ENCODE data around the gene ASB16.

DNA sequence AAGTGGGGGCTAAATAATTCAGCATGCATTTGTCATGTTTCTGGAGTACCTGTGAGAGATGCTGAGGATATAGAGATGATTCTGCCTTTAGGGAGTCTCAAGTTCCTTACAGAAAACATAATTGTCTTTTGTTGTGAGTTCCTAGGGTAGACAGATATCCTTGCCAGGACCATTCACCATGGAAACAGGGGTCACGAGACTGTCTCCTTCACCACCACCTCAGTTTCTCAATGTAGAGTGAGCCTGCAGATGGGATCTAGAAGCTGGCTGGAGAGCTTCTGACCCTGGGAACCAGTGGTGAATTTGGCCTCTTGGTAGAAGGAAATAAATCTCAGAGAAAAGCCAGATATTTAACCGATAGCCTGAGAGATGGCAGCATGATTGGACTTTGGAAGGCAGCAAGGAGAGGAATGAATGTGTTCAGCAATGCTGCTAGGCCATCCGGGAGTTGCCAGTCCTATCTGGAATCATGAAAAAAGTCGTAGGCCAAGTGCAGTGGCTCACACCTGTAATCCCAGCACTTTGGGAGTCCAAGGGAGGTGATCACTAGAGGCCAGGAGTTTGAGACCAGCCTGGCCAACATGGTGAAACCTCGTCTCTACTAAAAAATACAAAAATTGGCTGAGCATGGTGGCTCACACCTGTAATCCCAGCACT, 39.7 kb upstream of the ASB16 start:
- TF ChIP-seq BRCA1 (IDR thresholded peaks at IDR 0.05; ENCODE audit: low read depth, low read length) (no peak), CTCF (IDR thresholded peaks at IDR 0.05 in 2 of 3, conservative IDR thresholded peaks at IDR 0.05 in 1 of 3; ENCODE audit: control insufficient read depth in 2 of 3, extremely low read depth in 1 of 3, insufficient read depth in 1 of 3, low read depth in 3 of 3, low read length in 3 of 3) (no peak), POLR2A (IDR thresholded peaks at IDR 0.05; ENCODE audit: low read depth, low read length) (no peak), ZNF274 (IDR thresholded peaks at IDR 0.05; ENCODE audit: insufficient read depth, insufficient read length) (no peak), RFX5 (IDR thresholded peaks at IDR 0.05; ENCODE audit: low read depth, low read length) (no peak)
